GM18517 (cell line): ENCODE measurements around the gene RNLS.
"Not testable (repeated sequence)": the region's sequence is repeated elsewhere in the genome, so short reads cannot be mapped to it uniquely, and the experiment has no call there.

Source experiments
- ATAC-seq: cut with Tn5 transposase; IDR thresholded peaks from one replicate; pipeline ENCODE4 v1.9.1; 2021; ENCODE audit warnings: mild to moderate bottlenecking, moderate library complexity; ENCODE audit not compliant: unreplicated experiment

Gene RNLS

GRCh38 chr10:88312855-88313254 is 270.3 kb downstream of the RNLS start:
- ATAC-seq = no peak

- no peak for ATAC-seq
Measured at GRCh38 chr10:88311264-88311663, 271.9 kb downstream of the RNLS start.

- no peak for ATAC-seq
Measured at GRCh38 chr10:88309365-88309764, 273.8 kb downstream of the RNLS start.

GRCh38 chr10:88308361-88308760 is 274.8 kb downstream of the RNLS start:
- ATAC-seq = not testable (repeated sequence)

- ATAC-seq = no peak
Measured at GRCh38 chr10:88299787-88300186, 283.3 kb downstream of the RNLS start.

- ATAC-seq = no peak
Measured at GRCh38 chr10:88297103-88297502, 286.0 kb downstream of the RNLS start.

- no peak for ATAC-seq
Measured at GRCh38 chr10:88293651-88294230, 289.4 kb downstream of the RNLS start.

- no peak for ATAC-seq
Measured at GRCh38 chr10:88293073-88293472, 290.0 kb downstream of the RNLS start.

GRCh38 chr10:88292185-88292514 is 291.0 kb downstream of the RNLS start:
- ATAC-seq = no peak

- no peak for ATAC-seq
Measured at GRCh38 chr10:88291289-88292184, 291.6 kb downstream of the RNLS start.

- no peak for ATAC-seq
Measured at GRCh38 chr10:88289342-88289741, 293.8 kb downstream of the RNLS start.

GRCh38 chr10:88288320-88289059 is 294.6 kb downstream of the RNLS start:
- no peak for ATAC-seq

GRCh38 chr10:88286030-88286429 is 297.1 kb downstream of the RNLS start:
- ATAC-seq = no peak

- ATAC-seq = no peak
Measured at GRCh38 chr10:88281592-88282347, 301.3 kb downstream of the RNLS start.

- ATAC-seq = no peak
Measured at GRCh38 chr10:88280518-88280917, 302.6 kb downstream of the RNLS start.

GRCh38 chr10:88278912-88279311 is 304.2 kb downstream of the RNLS start:
- no peak for ATAC-seq

- not testable (repeated sequence) for ATAC-seq
Measured at GRCh38 chr10:88276945-88277344, 306.2 kb downstream of the RNLS start.

- no peak for ATAC-seq
Measured at GRCh38 chr10:88274286-88274685, 308.8 kb downstream of the RNLS start.

- ATAC-seq = no peak
Measured at GRCh38 chr10:88273567-88273966, 309.6 kb downstream of the RNLS start.

- ATAC-seq = no peak
Measured at GRCh38 chr10:88271761-88272543, 311.2 kb downstream of the RNLS start.
